B cell (primary cell): Measurements from ENCODE around the gene RBP4. TPM values are rescaled to one million over a fixed set of nuclear protein-coding genes. Genes with fewer than 3 reads are reported as not detected.

Experiments used
- ATAC-seq: fragments of 200-7000 bp; cut with Tn5 transposase; one replicate; pipeline ENCODE4 v1.10.0; 2021; ENCODE audit warnings: low read depth, mild to moderate bottlenecking, moderate number of reproducible peaks, moderate library complexity
- CTCF ChIA-PET: fragments of 350-600 bp; sonication (Branson Sonifier 250); formaldehyde crosslinking; loops from one replicate; lab custom pipeline; 2021; ENCODE audit warnings: antibody characterized with exemption, inconsistent platforms; lab: Charles Lee
- POLR2A ChIA-PET: fragments of 350-600 bp; sonication (Branson Sonifier 250); formaldehyde crosslinking; loops from one replicate; lab custom pipeline; 2021; ENCODE audit warnings: antibody characterized with exemption; lab: Charles Lee
- DNase-seq: peaks from one replicate; pipeline ENCODE4 v3.0.0; 2013
- H2AFZ ChIP-seq: 2 replicates; pipeline ENCODE4 v1.6.1; 2012; ENCODE audit warnings: mild to moderate bottlenecking, low read depth, low read length; ENCODE audit not compliant: insufficient read depth, poor library complexity, severe bottlenecking
- H3K27ac ChIP-seq, 2 donors: 1 replicate in 1 of 2; 2 replicates in 1 of 2; pipeline ENCODE4 v1.5.1; 2012 to 2013; ENCODE audit warnings: low read length in 2 of 2, mild to moderate bottlenecking in 2 of 2, moderate library complexity in 1 of 2
- H3K27me3 ChIP-seq, 4 experiments: fragments of 200-600 bp in 1 of 4; sonication (generic) in 1 of 4; replicated peaks in 1 of 4; 1 replicate in 2 of 4; 2 replicates in 2 of 4; pipeline versions ENCODE4 v1.6.1 to v1.7.0; 2013 to 2016; ENCODE audit warnings: low read length in 3 of 4, mild to moderate bottlenecking in 2 of 4, mixed read lengths in 1 of 4, moderate library complexity in 1 of 4; ENCODE audit not compliant: insufficient read depth in 4 of 4, control insufficient read depth in 3 of 4; ENCODE audit errors: control extremely low read depth in 1 of 4
- H3K36me3 ChIP-seq, 2 experiments: replicated peaks in 1 of 2; 1 replicate in 1 of 2; 2 replicates in 1 of 2; pipeline versions ENCODE4 v1.6.1 to v1.7.1; 2013; ENCODE audit warnings: low read length in 1 of 2; ENCODE audit not compliant: insufficient read depth in 2 of 2, control insufficient read depth in 1 of 2; ENCODE audit errors: control extremely low read depth in 1 of 2, extremely low read depth in 1 of 2
- H3K4me1 ChIP-seq, 2 donors: fragments of 200-600 bp in 1 of 2; sonication (generic) in 1 of 2; 1 replicate in 1 of 2; 2 replicates in 1 of 2; pipeline versions ENCODE4 v1.5.1 to v1.6.1; 2013 to 2017; ENCODE audit warnings: low read length in 2 of 2; ENCODE audit not compliant: control insufficient read depth in 2 of 2, insufficient read depth in 2 of 2
- H3K4me2 ChIP-seq: replicated peaks from 2 replicates; pipeline ENCODE3; 2012; ENCODE audit warnings: mild to moderate bottlenecking, low read depth, low read length; ENCODE audit not compliant: poor library complexity, severe bottlenecking
- H3K4me3 ChIP-seq, 5 experiments: fragments of 200-600 bp in 1 of 5; sonication (generic) in 1 of 5; 1 replicate in 3 of 5; 2 replicates in 2 of 5; pipeline versions ENCODE4 v1.5.1 to v1.7.0; 2011 to 2016; ENCODE audit warnings: low read length in 4 of 5, mild to moderate bottlenecking in 4 of 5, low read depth in 2 of 5, control low read depth in 1 of 5, moderate library complexity in 1 of 5; ENCODE audit not compliant: insufficient read depth in 1 of 5; ENCODE audit errors: control extremely low read depth in 1 of 5, extremely low read depth in 1 of 5
- H3K79me2 ChIP-seq: fragments of 200-600 bp; sonication (generic); one replicate; pipeline ENCODE4 v1.6.0; 2016; ENCODE audit warnings: low read length; ENCODE audit not compliant: control insufficient read depth, insufficient read depth
- H3K9ac ChIP-seq: fragments of 200-600 bp; sonication (generic); 2 replicates; pipeline ENCODE4 v1.6.1; 2017; ENCODE audit warnings: mild to moderate bottlenecking, low read length, moderate library complexity
- H3K9me3 ChIP-seq, 3 donors: one replicate each; pipeline versions ENCODE4 v1.6.1 to v1.7.1; 2013; ENCODE audit warnings: low read length in 2 of 3; ENCODE audit not compliant: control insufficient read depth in 2 of 3, insufficient read depth in 1 of 3; ENCODE audit errors: control extremely low read depth in 1 of 3
- H4K20me1 ChIP-seq: 2 replicates; pipeline ENCODE4 v1.6.0; 2012; ENCODE audit warnings: mild to moderate bottlenecking, low read length; ENCODE audit not compliant: insufficient read depth, control insufficient read depth, poor library complexity, severe bottlenecking
- H3K27ac Mint-ChIP-seq: one replicate; pipeline ENCODE4 v1.8.0; 2021; ENCODE audit warnings: mixed read lengths
- H3K27me3 Mint-ChIP-seq: one replicate; pipeline ENCODE4 v1.8.0; 2021; ENCODE audit warnings: mixed read lengths
- H3K4me1 Mint-ChIP-seq: one replicate; pipeline ENCODE4 v1.8.0; 2021; ENCODE audit warnings: mixed read lengths
- H3K4me3 Mint-ChIP-seq: one replicate; pipeline ENCODE4 v1.8.0; 2021; ENCODE audit warnings: mixed read lengths
- H3K9me3 Mint-ChIP-seq: one replicate; pipeline ENCODE4 v1.8.0; 2022; ENCODE audit warnings: mixed read lengths; ENCODE audit not compliant: insufficient read depth
- CTCF ChIP-seq: fragments of 200-600 bp; IDR thresholded peaks from one replicate; pipeline ENCODE4 v1.8.0; 2022; ENCODE audit warnings: antibody characterized with exemption, mild to moderate bottlenecking
- EZH2 ChIP-seq: IDR thresholded peaks from 2 replicates; pipeline ENCODE4 v1.6.1; 2012; ENCODE audit warnings: borderline replicate concordance, low read depth, mild to moderate bottlenecking, moderate library complexity, low read length; ENCODE audit not compliant: insufficient read depth, poor library complexity, severe bottlenecking
- WGBS: methylation state at CpG from one replicate; pipeline ENCODE4 v1.1.5; 2013; ENCODE audit warnings: missing lambda C conversion rate; ENCODE audit not compliant: insufficient coverage; 5-methylcytosine and 5-hydroxymethylcytosine counted together
- intact Hi-C: fragments of 100-400 bp; cut with micrococcal nuclease; formaldehyde crosslinking; loops from one replicate; pipeline ENCODE4 v1.10.0; 2022
- polyA plus RNA-seq: library from polyadenylated mRNA; depleted of rRNA; stranded (reverse); fragments of >200 nt; gene quantifications from 2 replicates; pipeline ENCODE4 v1.2.3, GENCODE V29; 2012
- total RNA-seq, 2 donors: library from RNA; stranded (reverse); fragments of 120-200 nt in 1 of 2; gene quantifications; 1 replicate in 1 of 2; 2 replicates in 1 of 2; pipeline versions ENCODE4 v1.2.3 to v1.2.4, GENCODE V29; 2013 to 2022

Gene RBP4
- total and polyA plus RNA-seq, 2 donors (not counting 1 experiment from before 2014, with no cell fraction given): not detected

DNA sequence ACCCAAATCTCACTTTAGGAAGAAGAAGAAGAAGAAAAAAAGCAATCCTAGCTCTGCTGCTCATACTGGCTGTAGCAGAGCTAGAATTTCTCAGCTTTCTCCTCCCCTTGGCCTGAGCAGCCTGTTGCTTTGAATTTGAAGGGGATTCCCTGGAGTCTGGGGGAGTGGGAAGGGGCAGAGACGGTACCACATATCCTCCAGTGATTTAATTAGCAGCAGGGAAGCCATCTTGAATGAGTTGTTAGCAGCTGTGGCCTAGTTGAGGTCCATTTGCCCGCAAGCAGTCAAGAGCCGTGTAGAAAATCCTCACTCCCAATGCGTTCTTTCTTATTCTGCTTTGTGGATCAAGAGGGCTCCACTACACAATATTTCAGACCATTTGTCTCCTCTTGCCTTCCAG lies 27.8 kb upstream of the RBP4 start:
- WGBS: 87% methylated on average over 4 of the region's 4 CpGs
- no peak overlapping the region for H3K9ac ChIP-seq
- H3K27me3 Mint-ChIP-seq: peaks cover 39% of the 10 kb centered on the region
- DNase-seq (no peak), ATAC-seq (no peak)
- H3K27ac ChIP-seq: no peak overlapping the region
- H3K4me3 Mint-ChIP-seq: no peak overlapping the region
- H3K36me3 ChIP-seq: no peaks in the 10 kb centered on the region
- H3K27ac Mint-ChIP-seq: no peak overlapping the region
- no peak overlapping the region for H3K4me2 ChIP-seq
- ChIA-PET POLR2A (no interaction called here), CTCF (no interaction called here)
- no peaks in the 10 kb centered on the region for H3K9me3 ChIP-seq
- no peaks in the 10 kb centered on the region for H4K20me1 ChIP-seq
- intact Hi-C loops: no loop called here
- TF ChIP-seq CTCF (no peak), EZH2 (no peak)
- H3K4me1 Mint-ChIP-seq: no peaks in the 10 kb centered on the region
- no peak overlapping the region for H2AFZ ChIP-seq
- H3K79me2 ChIP-seq: no peaks in the 10 kb centered on the region
- peaks cover 0 to 5% (median 1%) of the 10 kb centered on the region in 4 experiments for H3K27me3 ChIP-seq
- no peaks in the 10 kb centered on the region for H3K9me3 Mint-ChIP-seq
- no peak overlapping the region for H3K4me3 ChIP-seq
- no peaks in the 10 kb centered on the region for H3K4me1 ChIP-seq

GRCh38 chr10:93622942-93623341 lies 21.9 kb upstream of the RBP4 start:
- intact Hi-C loops: no loop called here
- Mint-ChIP-seq H3K27ac (no peak overlapping the region), H3K4me1 (no peaks in the 10 kb centered on the region), H3K4me3 (no peak overlapping the region), H3K9me3 (no peaks in the 10 kb centered on the region), H3K27me3 (peaks cover 13% of the 10 kb centered on the region)
- POLR2A ChIA-PET: no interaction called here
- H4K20me1 ChIP-seq: no peaks in the 10 kb centered on the region
- no peak overlapping the region for H3K4me2 ChIP-seq
- 100% methylated on average over 1 of the region's 1 CpG for WGBS
- H3K4me3 ChIP-seq: no peak overlapping the region
- H3K9me3 ChIP-seq: no peaks in the 10 kb centered on the region
- no peak overlapping the region for H3K27ac ChIP-seq
- CTCF ChIA-PET: no interaction called here
- TF ChIP-seq CTCF (no peak), EZH2 (no peak)
- H3K36me3 ChIP-seq: no peaks in the 10 kb centered on the region
- H3K79me2 ChIP-seq: no peaks in the 10 kb centered on the region
- peaks cover 0 to 5% (median 0%) of the 10 kb centered on the region in 4 experiments for H3K27me3 ChIP-seq
- no peak overlapping the region for H2AFZ ChIP-seq
- DNase-seq (no peak), ATAC-seq (no peak)
- no peaks in the 10 kb centered on the region for H3K4me1 ChIP-seq
- H3K9ac ChIP-seq: no peak overlapping the region
